Activated naive CD8-positive, alpha-beta T cell treated with anti-CD3 and anti-CD28 coated beads, Interleukin-2, amount 10 ng/mL, durations not matched to agents 7 days and 5 days (primary cell): ENCODE results near the gene ST3GAL3. TPM values are rescaled to one million over a fixed set of nuclear protein-coding genes. Genes with fewer than 3 reads are reported as not detected.
A peak's percentile ranks its signal among the peaks of the same experiment; 100 is the strongest.

Experiments
- ATAC-seq: fragments of 150-1000 bp; cut with Tn5 transposase; one replicate; pipeline ENCODE4 v1.10.0; 2021; ENCODE audit warnings: low read depth, moderate library complexity
- POLR2A ChIA-PET: fragments of 350-600 bp; sonication (Branson Sonifier 250); formaldehyde crosslinking; loops from one replicate; lab custom pipeline; 2021; ENCODE audit warnings: antibody characterized with exemption; lab: Charles Lee
- DNase-seq: peaks from one replicate; pipeline ENCODE4 v3.0.0; 2021
- H3K27ac Mint-ChIP-seq: one replicate; pipeline ENCODE4 v1.8.0; 2022; ENCODE audit warnings: mild to moderate bottlenecking, mixed read lengths
- H3K27me3 Mint-ChIP-seq: one replicate; pipeline ENCODE4 v1.8.0; 2022; ENCODE audit warnings: mild to moderate bottlenecking, moderate library complexity, mixed read lengths
- H3K36me3 Mint-ChIP-seq: one replicate; pipeline ENCODE4 v1.8.0; 2021; ENCODE audit warnings: mild to moderate bottlenecking, mixed read lengths
- H3K4me1 Mint-ChIP-seq: one replicate; pipeline ENCODE4 v1.8.0; 2021; ENCODE audit warnings: mixed read lengths
- H3K4me3 Mint-ChIP-seq: one replicate; pipeline ENCODE4 v1.8.0; 2022; ENCODE audit warnings: mild to moderate bottlenecking, moderate library complexity, mixed read lengths
- H3K9me3 Mint-ChIP-seq: one replicate; pipeline ENCODE4 v1.8.0; 2021; ENCODE audit warnings: mixed read lengths
- total RNA-seq, 2 experiments: library from RNA; stranded (reverse); gene quantifications; one replicate each; pipeline ENCODE4 v1.2.3, GENCODE V29; 2021

ST3GAL3 gene
- total RNA-seq, 2 experiments from 2014 or later: 20.8 TPM

- no peak overlapping the region for H3K27ac Mint-ChIP-seq
- H3K4me3 Mint-ChIP-seq: no peak overlapping the region
- ATAC-seq (no peak), DNase-seq (no peak)
- H3K9me3 Mint-ChIP-seq: no peaks in the 10 kb centered on the region
- H3K4me1 Mint-ChIP-seq: peaks cover 8% of the 10 kb centered on the region
- H3K27me3 Mint-ChIP-seq: no peaks in the 10 kb centered on the region
- H3K36me3 Mint-ChIP-seq: peaks cover 4% of the 10 kb centered on the region
- POLR2A ChIA-PET: no interaction called here
These were observed 160.8 kb downstream of the ST3GAL3 start for GRCh38 chr1:43867976-43868740.

GRCh38 chr1:43868741-43869067 lies 161.4 kb downstream of the ST3GAL3 start:
- H3K4me3 Mint-ChIP-seq: no peak overlapping the region
- no peak overlapping the region for H3K27ac Mint-ChIP-seq
- H3K4me1 Mint-ChIP-seq: peaks cover 8% of the 10 kb centered on the region
- DNase-seq (no peak), ATAC-seq (no peak)
- peaks cover 4% of the 10 kb centered on the region for H3K36me3 Mint-ChIP-seq
- H3K9me3 Mint-ChIP-seq: no peaks in the 10 kb centered on the region
- POLR2A ChIA-PET: no interaction called here
- no peaks in the 10 kb centered on the region for H3K27me3 Mint-ChIP-seq

GRCh38 chr1:43870306-43870705 lies 163.0 kb downstream of the ST3GAL3 start:
- Mint-ChIP-seq H3K9me3 (no peaks in the 10 kb centered on the region), H3K4me3 (no peak overlapping the region), H3K27ac (no peak overlapping the region), H3K4me1 (peaks cover 3% of the 10 kb centered on the region), H3K36me3 (peaks cover 4% of the 10 kb centered on the region), H3K27me3 (no peaks in the 10 kb centered on the region)
- POLR2A ChIA-PET: no interaction called here
- DNase-seq (no peak), ATAC-seq (no peak)

GRCh38 chr1:43871181-43871910 lies 164.0 kb downstream of the ST3GAL3 start:
- no peak overlapping the region for H3K4me3 Mint-ChIP-seq
- H3K27ac Mint-ChIP-seq: no peak overlapping the region
- ATAC-seq (no peak), DNase-seq (no peak)
- peaks cover 1% of the 10 kb centered on the region for H3K36me3 Mint-ChIP-seq
- H3K27me3 Mint-ChIP-seq: no peaks in the 10 kb centered on the region
- H3K4me1 Mint-ChIP-seq: no peaks in the 10 kb centered on the region
- POLR2A ChIA-PET: no interaction called here
- no peaks in the 10 kb centered on the region for H3K9me3 Mint-ChIP-seq

- H3K27me3 Mint-ChIP-seq: no peaks in the 10 kb centered on the region
- no peak for ATAC-seq
- H3K4me3 Mint-ChIP-seq: no peak overlapping the region
- no peak for DNase-seq
- no peaks in the 10 kb centered on the region for H3K4me1 Mint-ChIP-seq
- H3K9me3 Mint-ChIP-seq: no peaks in the 10 kb centered on the region
- no peak overlapping the region for H3K27ac Mint-ChIP-seq
- H3K36me3 Mint-ChIP-seq: peaks cover 1% of the 10 kb centered on the region
- POLR2A ChIA-PET: no interaction called here
These were observed 164.9 kb downstream of the ST3GAL3 start for GRCh38 chr1:43872280-43872679.

GRCh38 chr1:43873851-43874250 lies 166.5 kb downstream of the ST3GAL3 start:
- Mint-ChIP-seq H3K36me3 (peaks cover 1% of the 10 kb centered on the region), H3K9me3 (no peaks in the 10 kb centered on the region), H3K27ac (no peak overlapping the region), H3K27me3 (no peaks in the 10 kb centered on the region), H3K4me3 (no peak overlapping the region), H3K4me1 (no peaks in the 10 kb centered on the region)
- ATAC-seq (no peak), DNase-seq (no peak)
- POLR2A ChIA-PET: no interaction called here

- H3K27me3 Mint-ChIP-seq: no peaks in the 10 kb centered on the region
- no peak overlapping the region for H3K4me3 Mint-ChIP-seq
- H3K27ac Mint-ChIP-seq: no peak overlapping the region
- POLR2A ChIA-PET: interaction anchor here (0.6 kb wide), 1 partner anchor 413 kb away, joined by 3 read pairs; no protein-coding TSS in a partner anchor
- no peaks in the 10 kb centered on the region for H3K9me3 Mint-ChIP-seq
- peaks cover 1% of the 10 kb centered on the region for H3K36me3 Mint-ChIP-seq
- H3K4me1 Mint-ChIP-seq: no peaks in the 10 kb centered on the region
- ATAC-seq: no peak
- DNase-seq: no peak
These were observed 167.4 kb downstream of the ST3GAL3 start for GRCh38 chr1:43874716-43875115.

GRCh38 chr1:43875331-43875730 lies 168.0 kb downstream of the ST3GAL3 start:
- POLR2A ChIA-PET: interaction anchor here (0.6 kb wide), 1 partner anchor 413 kb away, joined by 3 read pairs; no protein-coding TSS in a partner anchor

GRCh38 chr1:43877101-43877500 lies 169.8 kb downstream of the ST3GAL3 start:
- Mint-ChIP-seq H3K27ac (no peak overlapping the region), H3K36me3 (peaks cover 2% of the 10 kb centered on the region), H3K4me3 (no peak overlapping the region), H3K4me1 (no peaks in the 10 kb centered on the region), H3K27me3 (no peaks in the 10 kb centered on the region), H3K9me3 (no peaks in the 10 kb centered on the region)
- POLR2A ChIA-PET: no interaction called here
- ATAC-seq (no peak), DNase-seq (no peak)

More at GRCh38 chr1:43875331-43875730, 168.0 kb downstream of the ST3GAL3 start:
- Mint-ChIP-seq H3K4me3 (no peak overlapping the region), H3K4me1 (no peaks in the 10 kb centered on the region), H3K36me3 (peaks cover 1% of the 10 kb centered on the region), H3K27ac (no peak overlapping the region), H3K27me3 (no peaks in the 10 kb centered on the region), H3K9me3 (no peaks in the 10 kb centered on the region)
- DNase-seq (no peak), ATAC-seq (no peak)

GRCh38 chr1:43878440-43878839 lies 171.1 kb downstream of the ST3GAL3 start:
- DNase-seq (no peak), ATAC-seq (peak; percentile 43)
- Mint-ChIP-seq H3K4me1 (no peaks in the 10 kb centered on the region), H3K27ac (no peak overlapping the region), H3K9me3 (no peaks in the 10 kb centered on the region), H3K27me3 (no peaks in the 10 kb centered on the region), H3K4me3 (no peak overlapping the region), H3K36me3 (peaks cover 2% of the 10 kb centered on the region)
- POLR2A ChIA-PET: no interaction called here

GRCh38 chr1:43878854-43879253 lies 171.5 kb downstream of the ST3GAL3 start:
- no peaks in the 10 kb centered on the region for H3K9me3 Mint-ChIP-seq
- H3K27ac Mint-ChIP-seq: no peak overlapping the region
- H3K27me3 Mint-ChIP-seq: no peaks in the 10 kb centered on the region
- ATAC-seq (peak; percentile 88), DNase-seq (no peak)
- H3K4me1 Mint-ChIP-seq: no peaks in the 10 kb centered on the region
- peaks cover 2% of the 10 kb centered on the region for H3K36me3 Mint-ChIP-seq
- POLR2A ChIA-PET: no interaction called here
- H3K4me3 Mint-ChIP-seq: no peak overlapping the region

GRCh38 chr1:43879414-43879813 lies 172.1 kb downstream of the ST3GAL3 start:
- Mint-ChIP-seq H3K36me3 (peaks cover 2% of the 10 kb centered on the region), H3K27ac (no peak overlapping the region), H3K4me3 (no peak overlapping the region), H3K27me3 (no peaks in the 10 kb centered on the region), H3K9me3 (no peaks in the 10 kb centered on the region), H3K4me1 (no peaks in the 10 kb centered on the region)
- no peak for ATAC-seq
- POLR2A ChIA-PET: no interaction called here
- no peak for DNase-seq

GRCh38 chr1:43879996-43880395 lies 172.7 kb downstream of the ST3GAL3 start:
- Mint-ChIP-seq H3K36me3 (peaks cover 2% of the 10 kb centered on the region), H3K27me3 (no peaks in the 10 kb centered on the region)
- POLR2A ChIA-PET: no interaction called here

GRCh38 chr1:43880604-43881003 lies 173.3 kb downstream of the ST3GAL3 start:
- ATAC-seq: no peak
- no peaks in the 10 kb centered on the region for H3K27me3 Mint-ChIP-seq
- H3K4me1 Mint-ChIP-seq: no peaks in the 10 kb centered on the region
- no peak overlapping the region for H3K4me3 Mint-ChIP-seq
- POLR2A ChIA-PET: no interaction called here
- DNase-seq: no peak
- H3K36me3 Mint-ChIP-seq: peaks cover 3% of the 10 kb centered on the region
- no peaks in the 10 kb centered on the region for H3K9me3 Mint-ChIP-seq
- H3K27ac Mint-ChIP-seq: no peak overlapping the region

More at GRCh38 chr1:43879996-43880395, 172.7 kb downstream of the ST3GAL3 start:
- Mint-ChIP-seq H3K4me3 (no peak overlapping the region), H3K9me3 (no peaks in the 10 kb centered on the region), H3K27ac (no peak overlapping the region), H3K4me1 (no peaks in the 10 kb centered on the region)
- DNase-seq (no peak), ATAC-seq (no peak)
